ENCODE measurements around the gene PPP1R11. TPM values are rescaled to one million over a fixed set of nuclear protein-coding genes. Genes with fewer than 3 reads are reported as not detected.

Gene PPP1R11
- total and polyA plus RNA-seq, 2 of the 13 experiments (the other 11 are each of a cell fraction or from before 2014, with no cell fraction given): 32.1 to 58.9 TPM

- peak; percentile 87; the same call in 1 of the 2 replicates for TF ChIP-seq CAMTA2 (CRISPR knock-in tag; IDR thresholded peaks at IDR 0.05; ENCODE audit: borderline replicate concordance)
- TF ChIP-seq KMT2B (CRISPR knock-in tag; IDR thresholded peaks at IDR 0.05): peak; percentile 61
- 0 out of 2 replicates have a peak, but pooled peaks have one; percentile 35 for TF ChIP-seq AKNA (CRISPR knock-in tag; IDR thresholded peaks at IDR 0.05; ENCODE audit: borderline replicate concordance)
- no peak for TF ChIP-seq TP53 (CRISPR knock-in tag; conservative IDR thresholded peaks at IDR 0.05)
- no peak for TF ChIP-seq DNMT3B (CRISPR knock-in tag; conservative IDR thresholded peaks at IDR 0.05)
- no peak for TF ChIP-seq ZNF296 (CRISPR knock-in tag; conservative IDR thresholded peaks at IDR 0.05)
- no peak for TF ChIP-seq ZNF30 (CRISPR knock-in tag; IDR thresholded peaks at IDR 0.05)
- TF ChIP-seq KDM4B (CRISPR knock-in tag; IDR thresholded peaks at IDR 0.05): peak; percentile 23; the same call in 1 of the 2 replicates
- TF ChIP-seq ZNF530 (CRISPR knock-in tag; IDR thresholded peaks at IDR 0.05; ENCODE audit: low read depth): no peak
- TF ChIP-seq SMARCE1 (IDR thresholded peaks at IDR 0.05; ENCODE audit: borderline replicate concordance): no peak
- no peak for TF ChIP-seq ZNF724P (CRISPR knock-in tag; IDR thresholded peaks at IDR 0.05; ENCODE audit: borderline replicate concordance)
- no peak for TF ChIP-seq ZNF672 (CRISPR knock-in tag; IDR thresholded peaks at IDR 0.05)
- TF ChIP-seq HIC2 (CRISPR knock-in tag; IDR thresholded peaks at IDR 0.05; ENCODE audit: low read depth): no peak; the same call in 1 of the 2 replicates
- no peak; the same call in 1 of the 2 replicates for TF ChIP-seq SNAPC2 (CRISPR knock-in tag; IDR thresholded peaks at IDR 0.05)
- TF ChIP-seq ARID3A (IDR thresholded peaks at IDR 0.05; ENCODE audit: low read depth, low read length): no peak
- no peak for TF ChIP-seq ZNF740 (CRISPR knock-in tag; IDR thresholded peaks at IDR 0.05)
- TF ChIP-seq CERS6 (CRISPR knock-in tag; IDR thresholded peaks at IDR 0.05): no peak
- no peak for TF ChIP-seq KLF9 (CRISPR knock-in tag; IDR thresholded peaks at IDR 0.05; ENCODE audit: low read depth)
- peak; percentile 88; the same call in 1 of the 2 replicates for TF ChIP-seq KLF11 (CRISPR knock-in tag; IDR thresholded peaks at IDR 0.05)
- TF ChIP-seq ZNF430 (CRISPR knock-in tag; IDR thresholded peaks at IDR 0.05): 0 out of 2 replicates have a peak, but pooled peaks have one; percentile 89
Observed at GRCh38 chr6:30101444-30102413, 34.7 kb downstream of the PPP1R11 start (continued).
